ENCODE results near the gene RAC2. TPM values are rescaled to one million over a fixed set of nuclear protein-coding genes. Genes with fewer than 3 reads are reported as not detected.

Gene RAC2
- total and polyA plus RNA-seq, 9 of the 15 experiments (the other 6 are each of a cell fraction or from before 2014, with no cell fraction given) = 22.7 to 103 (median 43.3) TPM

DNA sequence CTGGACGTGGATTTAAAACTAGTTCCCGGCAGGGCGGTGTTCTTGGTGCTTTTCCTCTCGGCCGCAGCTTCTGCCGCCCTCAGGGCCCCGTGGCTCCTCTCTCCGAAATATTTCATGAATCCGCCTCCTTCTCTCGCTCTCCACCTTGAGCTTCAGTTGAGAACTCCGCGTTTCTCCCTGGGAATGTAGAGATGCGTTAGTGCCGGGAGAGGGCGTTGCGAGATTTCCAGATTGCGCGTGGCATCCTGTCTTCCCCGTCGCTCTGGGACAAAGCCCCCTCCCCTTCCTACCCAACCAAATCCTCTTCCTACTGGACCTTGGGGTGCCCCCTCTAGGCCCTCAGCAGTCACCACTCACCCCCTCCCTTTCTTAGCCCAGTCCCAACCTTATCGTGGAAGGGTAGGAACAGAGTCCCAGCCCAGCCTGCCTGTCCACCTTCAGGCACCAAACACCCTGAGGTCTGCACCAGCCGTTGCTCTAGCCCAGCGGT lies 15.5 kb upstream of the RAC2 start (continued):
- TF ChIP-seq, protein P1, sequence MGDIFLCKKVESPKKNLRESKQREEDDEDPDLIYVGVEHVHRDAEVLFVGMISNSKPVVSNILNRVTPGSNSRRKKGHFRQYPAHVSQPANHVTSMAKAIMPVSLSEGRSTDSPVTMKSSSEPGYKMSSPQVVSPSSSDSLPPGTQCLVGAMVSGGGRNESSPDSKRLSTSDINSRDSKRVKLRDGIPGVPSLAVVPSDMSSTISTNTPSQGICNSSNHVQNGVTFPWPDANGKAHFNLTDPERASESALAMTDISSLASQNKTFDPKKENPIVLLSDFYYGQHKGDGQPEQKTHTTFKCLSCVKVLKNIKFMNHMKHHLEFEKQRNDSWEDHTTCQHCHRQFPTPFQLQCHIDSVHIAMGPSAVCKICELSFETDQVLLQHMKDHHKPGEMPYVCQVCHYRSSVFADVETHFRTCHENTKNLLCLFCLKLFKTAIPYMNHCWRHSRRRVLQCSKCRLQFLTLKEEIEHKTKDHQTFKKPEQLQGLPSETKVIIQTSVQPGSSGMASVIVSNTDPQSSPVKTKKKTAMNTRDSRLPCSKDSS (IDR thresholded peaks at IDR 0.05; ENCODE audit: low read depth, partially characterized antibody) = no peak
- TF ChIP-seq CTBP1 (IDR thresholded peaks at IDR 0.05; ENCODE audit: borderline replicate concordance) (peak; percentile 48; the same call in 1 of the 2 replicates), BCOR (IDR thresholded peaks at IDR 0.05) (0 out of 2 replicates have a peak, but pooled peaks have one; percentile 27), ZNF121 (CRISPR knock-in tag; conservative IDR thresholded peaks at IDR 0.05) (no peak), CREM (IDR thresholded peaks at IDR 0.05; ENCODE audit: low read depth) (0 out of 2 replicates have a peak, but pooled peaks have one; percentile 28), HNRNPLL (IDR thresholded peaks at IDR 0.05; ENCODE audit: low read depth, low read length, poor library complexity, severe bottlenecking) (peak; percentile 42), BRCA1 (IDR thresholded peaks at IDR 0.05) (no peak), BRCA1 (CRISPR knock-in tag; IDR thresholded peaks at IDR 0.05) (no peak), ZNF12 (CRISPR knock-in tag; IDR thresholded peaks at IDR 0.05) (peak; percentile 96), NFE2L1 (tag; IDR thresholded peaks at IDR 0.05; ENCODE audit: borderline replicate concordance, low read depth) (no peak)

Measured in K562 (cell line).